Hair follicle dermal papilla cell (primary cell): ENCODE measurements around the gene CENPK. TPM values are rescaled to one million over a fixed set of nuclear protein-coding genes. Genes with fewer than 3 reads are reported as not detected.

ENCODE experiments used
- small RNA-seq: library from RNA; depleted of rRNA; stranded (forward); fragments of <200 nt; gene quantifications from one replicate; pipeline ENCODE3, GENCODE V24; 2012
- total RNA-seq: library from RNA; depleted of rRNA; stranded (reverse); fragments of >200 nt; gene quantifications from 2 replicates; pipeline ENCODE4 v1.2.3, GENCODE V29; 2012

CENPK gene
- total RNA-seq: 2.9 and 7.0 TPM in 2 replicates

DNA sequence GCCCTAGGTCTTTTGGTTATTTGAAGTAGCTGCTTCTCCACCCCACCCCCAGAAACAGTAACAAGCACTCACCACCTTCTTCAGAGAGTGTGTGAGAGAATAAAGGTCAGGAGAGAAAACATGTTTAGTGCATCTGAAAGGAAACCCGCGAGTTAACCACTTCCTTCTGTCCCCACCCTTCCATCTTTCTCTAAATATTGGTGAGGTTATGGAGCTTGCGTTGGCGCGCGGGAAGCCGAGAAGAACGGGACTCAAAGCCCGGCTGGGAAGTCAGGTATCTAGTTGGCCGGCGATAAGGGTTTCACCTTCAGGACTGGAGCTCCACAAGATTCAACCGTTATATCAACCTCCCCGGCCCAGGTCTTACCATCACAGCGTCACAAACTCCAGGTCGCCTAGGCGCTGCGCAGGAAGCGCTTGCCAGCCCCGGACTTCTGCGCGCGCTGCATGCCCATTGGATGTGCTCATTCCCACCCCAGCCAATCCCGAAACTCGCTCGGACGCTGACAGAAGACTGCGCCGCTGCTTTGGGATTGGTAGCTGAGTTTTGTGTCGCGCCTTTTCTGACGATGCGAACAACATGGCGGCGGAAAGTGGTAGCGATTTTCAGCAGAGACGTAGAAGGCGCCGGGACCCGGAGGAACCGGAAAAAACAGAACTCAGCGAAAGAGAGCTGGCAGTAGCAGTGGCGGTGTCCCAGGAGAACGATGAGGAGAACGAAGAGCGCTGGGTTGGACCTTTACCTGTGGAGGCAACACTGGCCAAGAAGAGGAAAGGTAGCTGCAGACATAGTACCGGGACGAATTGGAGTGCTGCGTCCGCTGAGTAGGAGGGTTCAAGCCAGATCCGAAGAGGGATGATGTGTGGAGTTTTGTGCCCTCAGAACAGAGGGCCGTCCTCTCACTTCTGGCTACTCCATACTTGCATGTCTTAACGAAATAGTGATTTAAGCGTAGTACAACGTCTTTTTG is at the start of gene CENPK, which contains the start of gene PPWD1:
CENPK (minus strand) TSS at position 438 of the 971 bp plus-strand sequence. CDS start 8,261 bp downstream, outside the sequence.
PPWD1 (plus strand) TSS at position 566 of the 971 bp plus-strand sequence; CDS start at position 581, 15 bp downstream.

DNA sequence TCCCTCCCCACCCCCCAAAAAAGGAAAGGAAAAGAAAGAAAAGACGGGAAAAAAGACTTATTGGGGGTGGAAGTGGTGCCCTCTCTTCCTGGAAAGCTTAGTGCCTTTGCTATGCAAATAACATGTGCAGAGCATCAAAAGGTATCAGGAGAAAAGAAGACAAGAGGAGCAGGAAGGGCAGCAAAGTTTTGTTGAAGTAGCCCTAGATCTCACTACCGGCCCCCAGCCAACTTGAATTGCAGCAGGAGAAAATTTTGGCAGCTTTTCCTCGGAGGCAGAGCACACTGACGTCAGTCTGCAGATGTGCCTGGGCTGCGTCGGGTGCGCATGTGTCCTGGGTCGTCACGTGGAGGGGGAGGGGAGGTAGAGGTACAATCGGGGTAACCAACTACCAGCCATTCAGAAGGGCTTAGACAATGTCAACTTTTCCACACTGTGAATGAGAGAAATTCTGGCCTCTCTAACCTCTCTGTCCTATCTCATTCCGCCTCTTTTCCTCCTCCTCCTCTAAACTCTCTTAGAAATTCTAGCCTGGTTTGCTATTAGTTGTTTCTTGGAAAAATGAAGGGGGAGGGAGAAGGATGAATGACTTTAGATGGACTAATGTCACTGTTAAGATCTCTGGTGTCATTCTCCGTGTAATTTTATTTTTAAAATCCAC is 81.2 kb downstream of the CENPK start, which contains the start of gene ADAMTS6:
ADAMTS6 (minus strand) TSS at position 286 of the 661 bp plus-strand sequence. CDS start 8,247 bp downstream, outside the sequence.

Small RNAs within 50 kb of the gene (small RNA-seq; reads per million reads assigned to genes)
- not detected for gene RNU6-540P

Other genes starting within 250 kb of the CENPK start
- 109 and 117 TPM in 2 replicates for gene ADAMTS6, start 81.2 kb downstream of the CENPK start, total RNA-seq
- gene PPWD1, start 128 bp upstream of the CENPK start, total RNA-seq: 26.1 and 30.5 TPM in 2 replicates
- 18.8 and 23.5 TPM in 2 replicates for gene TRIM23, start 61.2 kb upstream of the CENPK start, total RNA-seq
- gene SHLD3, start 61.9 kb upstream of the CENPK start, total RNA-seq: 2.6 and 3.4 TPM in 2 replicates
- gene TRAPPC13, start 61.9 kb upstream of the CENPK start, total RNA-seq: 22.1 and 26.0 TPM in 2 replicates
- 29.3 and 30.2 TPM in 2 replicates for gene SGTB, start 158.9 kb upstream of the CENPK start, total RNA-seq
- 28.2 and 36.8 TPM in 2 replicates for gene NLN, start 159.0 kb upstream of the CENPK start, total RNA-seq